ENCODE measurements around the gene FSHB.

- TF ChIP-seq SP4 (IDR thresholded peaks at IDR 0.05; ENCODE audit: low read length): no peak
- TF ChIP-seq POLR2AphosphoS5 (IDR thresholded peaks at IDR 0.05; ENCODE audit: low read depth, low read length): no peak
- TF ChIP-seq EGR1 (IDR thresholded peaks at IDR 0.05; ENCODE audit: borderline replicate concordance, low read depth, low read length): no peak
- TF ChIP-seq CTCF (IDR thresholded peaks at IDR 0.05; ENCODE audit: control extremely low read depth in 1 of 3, insufficient read depth in 1 of 3, low read depth in 1 of 3, low read length in 3 of 3): no peak
- no peak for TF ChIP-seq ZNF274 (IDR thresholded peaks at IDR 0.05; ENCODE audit: borderline replicate concordance, extremely low read depth, low read length)
- no peak for TF ChIP-seq USF2 (IDR thresholded peaks at IDR 0.05; ENCODE audit: low read length)
- TF ChIP-seq HDAC6 (IDR thresholded peaks at IDR 0.05; ENCODE audit: low read depth, low read length): no peak
- TF ChIP-seq CEBPB (IDR thresholded peaks at IDR 0.05; ENCODE audit: low read depth, low read length): no peak
- TF ChIP-seq POLR2A (IDR thresholded peaks at IDR 0.05; ENCODE audit: control extremely low read depth in 1 of 2, low read depth in 2 of 2, low read length in 2 of 2): no peak
- TF ChIP-seq TEAD4 (IDR thresholded peaks at IDR 0.05; ENCODE audit: low read depth, low read length): no peak
- TF ChIP-seq JUN (IDR thresholded peaks at IDR 0.05; ENCODE audit: low read depth, low read length): no peak
- no peak for TF ChIP-seq MAFK (IDR thresholded peaks at IDR 0.05; ENCODE audit: low read depth, low read length)
- no peak for TF ChIP-seq RNF2 (IDR thresholded peaks at IDR 0.05; ENCODE audit: borderline replicate concordance, low read depth, low read length, missing control alignments, poor library complexity, severe bottlenecking)
Measured at GRCh38 chr11:30197869-30198268, 32.9 kb upstream of the FSHB start.

Data from H1 (cell line).